H1 (cell line): Measurements from ENCODE around the gene ETV1. TPM values are rescaled to one million over a fixed set of nuclear protein-coding genes. Genes with fewer than 3 reads are reported as not detected.
A peak's percentile ranks its signal among the peaks of the same experiment; 100 is the strongest.

Source experiments
- CTCF ChIA-PET: fragments of 300-600 bp; sonication (Branson Sonifier 250); formaldehyde crosslinking; loops from one replicate; lab custom pipeline; 2021; ENCODE audit not compliant: partially characterized antibody; lab: Charles Lee
- POLR2A ChIA-PET: fragments of 300-600 bp; sonication (Branson Sonifier 250); formaldehyde crosslinking; loops from one replicate; lab custom pipeline; 2021; ENCODE audit warnings: inconsistent platforms; ENCODE audit not compliant: partially characterized antibody; lab: Charles Lee
- DNase-seq, 2 experiments: peaks; one replicate each; pipeline versions ENCODE4 v3.0.0 to v3.0.0-alpha.2; 2010 to 2022; ENCODE audit warnings: low spot score in 2 of 2, low read depth in 1 of 2, mixed read lengths in 1 of 2
- FAIRE-seq: peaks from 2 replicates; lab custom pipeline; 2011; peaks lifted over from hg19 to GRCh38; lab: Jason Lieb, UNC
- H2AFZ ChIP-seq: 2 replicates; pipeline ENCODE4 v1.8.1; 2012; ENCODE audit warnings: low read length, inconsistent platforms
- H2AK5ac ChIP-seq: 2 replicates; pipeline ENCODE4 v1.6.1; 2013; ENCODE audit warnings: low read depth, low read length
- H2BK120ac ChIP-seq: replicated peaks from 2 replicates; pipeline ENCODE3; 2013; ENCODE audit warnings: low read depth, low read length, inconsistent platforms
- H2BK12ac ChIP-seq: 2 replicates; pipeline ENCODE4 v1.6.1; 2013; ENCODE audit warnings: low read depth, low read length
- H2BK15ac ChIP-seq: 2 replicates; pipeline ENCODE4 v1.6.1; 2013; ENCODE audit warnings: low read length
- H2BK20ac ChIP-seq: 2 replicates; pipeline ENCODE4 v1.6.1; 2013; ENCODE audit warnings: low read length
- H2BK5ac ChIP-seq: 2 replicates; pipeline ENCODE4 v1.6.1; 2013; ENCODE audit warnings: low read depth, low read length
- H3K14ac ChIP-seq: 2 replicates; pipeline ENCODE4 v1.6.1; 2013; ENCODE audit warnings: inconsistent platforms; ENCODE audit not compliant: insufficient read length
- H3K18ac ChIP-seq: 2 replicates; pipeline ENCODE4 v1.6.1; 2013; ENCODE audit warnings: low read length; ENCODE audit errors: extremely low read depth
- H3K23ac ChIP-seq: 2 replicates; pipeline ENCODE4 v1.6.1; 2013; ENCODE audit warnings: inconsistent platforms; ENCODE audit not compliant: insufficient read length
- H3K23me2 ChIP-seq: 2 replicates; pipeline ENCODE4 v1.6.1; 2013; ENCODE audit warnings: low read depth, low read length
- H3K27ac ChIP-seq: 2 replicates; pipeline ENCODE4 v1.6.1; 2011; ENCODE audit warnings: low read depth, low read length, inconsistent platforms
- H3K27me3 ChIP-seq, 4 experiments: replicated peaks in 1 of 4; 1 replicate in 1 of 4; 2 replicates in 3 of 4; pipeline versions ENCODE4 v1.6.1 to v1.8.1; 2011 to 2013; ENCODE audit warnings: low read length in 3 of 4, mild to moderate bottlenecking in 3 of 4, inconsistent platforms in 2 of 4, mixed read lengths in 2 of 4, moderate library complexity in 1 of 4; ENCODE audit not compliant: control insufficient read depth in 3 of 4, insufficient read depth in 3 of 4; ENCODE audit errors: extremely low read depth in 1 of 4
- H3K36me3 ChIP-seq, 4 experiments: 2 replicates each; pipeline versions ENCODE4 v1.6.1 to v1.8.1; 2011 to 2013; ENCODE audit warnings: mild to moderate bottlenecking in 4 of 4, low read length in 3 of 4, moderate library complexity in 2 of 4, control low read depth in 1 of 4, inconsistent platforms in 1 of 4; ENCODE audit not compliant: insufficient read depth in 4 of 4, control insufficient read depth in 2 of 4
- H3K4ac ChIP-seq: replicated peaks from 2 replicates; pipeline ENCODE3; 2013; ENCODE audit warnings: low read length, low read depth, mixed read lengths, inconsistent platforms; ENCODE audit not compliant: insufficient read length
- H3K4me1 ChIP-seq, 4 experiments: replicated peaks in 1 of 4; 1 replicate in 1 of 4; 2 replicates in 3 of 4; pipeline versions ENCODE4 v1.6.1 to v1.8.1; 2011 to 2013; ENCODE audit warnings: low read length in 3 of 4, inconsistent platforms in 2 of 4, mixed read lengths in 1 of 4; ENCODE audit not compliant: insufficient read depth in 4 of 4, control insufficient read depth in 3 of 4
- H3K4me2 ChIP-seq, 2 experiments: 2 replicates each; pipeline versions ENCODE4 v1.6.1 to v1.8.1; 2011 to 2013; ENCODE audit warnings: low read depth in 2 of 2, low read length in 2 of 2, control low read depth in 1 of 2, inconsistent platforms in 1 of 2, mild to moderate bottlenecking in 1 of 2; ENCODE audit not compliant: insufficient read depth in 1 of 2
- H3K4me3 ChIP-seq, 4 experiments: fragments of 200-600, 300-600 bp in 1 of 4; sonication (generic), shearing (Covaris generic), sonication (Bioruptor Twin) in 1 of 4; 2 replicates each; pipeline versions ENCODE4 v1.5.1 to v1.8.1; 2011 to 2016; ENCODE audit warnings: low read length in 4 of 4, low read depth in 3 of 4, control low read depth in 2 of 4, inconsistent platforms in 2 of 4, mild to moderate bottlenecking in 2 of 4, mixed read lengths in 1 of 4, moderate library complexity in 1 of 4; ENCODE audit not compliant: insufficient read depth in 2 of 4; ENCODE audit errors: extremely low read depth in 1 of 4
- H3K56ac ChIP-seq: replicated peaks from 2 replicates; pipeline ENCODE3; 2013; ENCODE audit warnings: low read depth, mild to moderate bottlenecking, mixed read lengths, low read length, inconsistent platforms; ENCODE audit not compliant: insufficient read length
- H3K79me1 ChIP-seq: 2 replicates; pipeline ENCODE4 v1.6.1; 2013; ENCODE audit warnings: low read depth, low read length, control low read depth
- H3K79me2 ChIP-seq, 2 experiments: 2 replicates each; pipeline versions ENCODE4 v1.6.1 to v1.8.1; 2012 to 2013; ENCODE audit warnings: low read length in 2 of 2, mild to moderate bottlenecking in 2 of 2, inconsistent platforms in 1 of 2; ENCODE audit not compliant: insufficient read depth in 2 of 2, control insufficient read depth in 1 of 2
- H3K9ac ChIP-seq, 4 experiments: replicated peaks in 1 of 4; 1 replicate in 1 of 4; 2 replicates in 3 of 4; pipeline versions ENCODE4 v1.6.1 to v1.8.1; 2011 to 2013; ENCODE audit warnings: low read depth in 3 of 4, low read length in 3 of 4, control low read depth in 2 of 4, mild to moderate bottlenecking in 2 of 4, moderate library complexity in 2 of 4, inconsistent platforms in 1 of 4; ENCODE audit errors: extremely low read depth in 1 of 4
- H3K9me3 ChIP-seq, 2 experiments: 2 replicates each; pipeline versions ENCODE4 v1.6.1 to v1.8.1; 2012 to 2013; ENCODE audit warnings: mild to moderate bottlenecking in 2 of 2, moderate library complexity in 2 of 2, control low read depth in 1 of 2, inconsistent platforms in 1 of 2, low read depth in 1 of 2, low read length in 1 of 2, mixed read lengths in 1 of 2; ENCODE audit not compliant: insufficient read depth in 2 of 2
- H4K20me1 ChIP-seq, 2 experiments: replicated peaks in 1 of 2; 2 replicates each; pipeline versions ENCODE3 to v1.8.1; 2011 to 2013; ENCODE audit warnings: inconsistent platforms in 2 of 2, low read length in 2 of 2, mild to moderate bottlenecking in 1 of 2; ENCODE audit not compliant: insufficient read depth in 2 of 2, control insufficient read depth in 1 of 2
- H4K5ac ChIP-seq: 2 replicates; pipeline ENCODE4 v1.6.1; 2013; ENCODE audit warnings: low read length, low read depth, mixed read lengths, inconsistent platforms; ENCODE audit not compliant: insufficient read length
- H4K8ac ChIP-seq: 2 replicates; pipeline ENCODE4 v1.8.0; 2013; ENCODE audit warnings: mild to moderate bottlenecking, moderate library complexity, low read length, inconsistent platforms; ENCODE audit not compliant: insufficient read depth; ENCODE audit errors: extremely low read depth
- H4K91ac ChIP-seq: replicated peaks from 2 replicates; pipeline ENCODE3; 2013; ENCODE audit warnings: low read length, mixed read lengths, inconsistent platforms; ENCODE audit not compliant: insufficient read length
- CHD1 ChIP-seq: IDR thresholded peaks from 2 replicates; pipeline ENCODE4 v1.6.1; 2012; ENCODE audit warnings: low read depth, low read length, improper control_type of control experiment
- GTF2F1 ChIP-seq: IDR thresholded peaks from 2 replicates; pipeline ENCODE4 v1.6.1; 2012; ENCODE audit warnings: low read depth, low read length, improper control_type of control experiment, borderline replicate concordance
- KDM5A ChIP-seq: fragments of 200-600 bp; IDR thresholded peaks from 2 replicates; pipeline ENCODE4 v1.7.1; 2012; ENCODE audit warnings: mild to moderate bottlenecking, low read length, inconsistent platforms, mixed read lengths
- MAFK ChIP-seq: IDR thresholded peaks from 2 replicates; pipeline ENCODE4 v1.6.1; 2012; ENCODE audit warnings: low read depth, mild to moderate bottlenecking, improper control_type of control experiment, low read length
- POLR2A ChIP-seq, 2 experiments: IDR thresholded peaks; 1 replicate in 1 of 2; 2 replicates in 1 of 2; pipeline ENCODE4 v1.6.1; 2011; ENCODE audit warnings: low read depth in 2 of 2, low read length in 2 of 2, mild to moderate bottlenecking in 2 of 2; ENCODE audit errors: control extremely low read depth in 1 of 2
- RNF2 ChIP-seq: fragments of 200-900, 300-1000 bp; sonication (generic); IDR thresholded peaks from 2 replicates; pipeline ENCODE4 v1.7.1; 2016; ENCODE audit warnings: borderline replicate concordance, low read depth, mild to moderate bottlenecking, antibody characterized with exemption, low read length; ENCODE audit not compliant: poor library complexity, severe bottlenecking; ENCODE audit errors: missing control alignments
- SP1 ChIP-seq: IDR thresholded peaks from 2 replicates; pipeline ENCODE4 v1.6.1; 2011; ENCODE audit warnings: low read depth, low read length
- SUZ12 ChIP-seq: fragments of 200-600 bp; sonication (generic); IDR thresholded peaks from 2 replicates; pipeline ENCODE4 v1.6.1; 2012; ENCODE audit warnings: mild to moderate bottlenecking, inconsistent platforms, low read length, moderate library complexity, mixed read lengths
- WGBS, 2 experiments: shearing (Covaris generic) in 1 of 2; methylation state at CpG; one replicate each; pipeline versions ENCODE4 v1.1.6 to v1.1.7; 2013 to 2015; ENCODE audit warnings: low lambda C conversion rate in 2 of 2, mixed read lengths in 2 of 2, inconsistent platforms in 1 of 2, low coverage in 1 of 2, missing lambda C conversion rate in 1 of 2; ENCODE audit not compliant: insufficient replicate concordance in 2 of 2, insufficient coverage in 1 of 2, insufficient read length in 1 of 2; ENCODE audit errors: extremely low coverage in 1 of 2, missing lambda C conversion rate in 1 of 2; 5-methylcytosine and 5-hydroxymethylcytosine counted together
- polyA plus RNA-seq, 7 experiments: library from polyadenylated mRNA; depleted of rRNA in 3 of 7; stranded (reverse) in 5 of 7; unstranded in 2 of 7; fragments of >200 nt in 5 of 7; fragments of 200-250 nt in 2 of 7; gene quantifications; 1 replicate in 5 of 7; 2 replicates in 1 of 7; 4 replicates in 1 of 7; pipeline versions ENCODE4 v1.2.1 to v1.2.3, GENCODE V29; 2011 to 2013; ENCODE audit warnings: missing spikeins in 2 of 7, mixed read lengths in 2 of 7
- total RNA-seq: library from RNA; stranded (reverse); fragmentation: NEBNext Ultra II Directional; extraction: Animal tissue kit (Norgen Biotek cat#: 25700); gene quantifications from 2 replicates; pipeline ENCODE4 v1.2.1, GENCODE V29; 2021

ETV1 gene
- total and polyA plus RNA-seq, 2 of the 8 experiments (the other 6 are each of a cell fraction or from before 2014, with no cell fraction given) = 58.3 to 91.2 TPM

GRCh38 chr7:13963925-13964324 is 25.5 kb downstream of the ETV1 start:
- Histone ChIP-seq H2BK12ac (no peak overlapping the region), H4K8ac (no peak overlapping the region), H2BK120ac (no peak overlapping the region), H2AFZ (no peak overlapping the region), H3K4me3 (no peak overlapping the region), H4K91ac (no peak overlapping the region), H2BK15ac (no peak overlapping the region), H3K23ac (no peak overlapping the region), H2AK5ac (no peak overlapping the region), H3K9ac (no peak overlapping the region), H3K18ac (no peak overlapping the region), H2BK5ac (no peak overlapping the region), H3K4me1 (peaks cover 0 to 8% (median 2%) of the 10 kb centered on the region in 4 experiments; a peak in 3 of 7 replicates), H3K23me2 (no peaks in the 10 kb centered on the region), H3K79me2 (peaks cover 0 to 63% of the 10 kb centered on the region in 2 experiments; a peak in 2 of 4 replicates), H3K4me2 (peak overlapping the region in 1 of 2 experiments; percentile 10; a peak in 1 of 4 replicates), H4K20me1 (peaks cover 2 to 3% of the 10 kb centered on the region in 2 experiments), H3K4ac (no peak overlapping the region), H3K14ac (no peak overlapping the region), H3K27me3 (no peaks in the 10 kb centered on the region), H2BK20ac (no peak overlapping the region), H4K5ac (no peak overlapping the region), H3K27ac (0 out of 2 replicates have a peak overlapping the region, but pooled peaks have one; percentile 36), H3K9me3 (no peaks in the 10 kb centered on the region), H3K79me1 (no peaks in the 10 kb centered on the region; the same call in 1 of the 2 replicates), H3K56ac (no peak overlapping the region), H3K36me3 (no peaks in the 10 kb centered on the region; a peak in 1 of 8 replicates)
- TF ChIP-seq GTF2F1 = no peak
- TF ChIP-seq MAFK = no peak
- no peak for TF ChIP-seq CHD1
- TF ChIP-seq SUZ12 = no peak
- no peak for TF ChIP-seq POLR2A (IDR thresholded peaks at IDR 0.05; ENCODE audit: control extremely low read depth in 1 of 2, low read depth in 2 of 2, low read length in 2 of 2)
- TF ChIP-seq KDM5A = no peak
- no peak for TF ChIP-seq RNF2
- TF ChIP-seq SP1 = no peak
- FAIRE-seq (peak; percentile 57), DNase-seq (no peak)
- ChIA-PET CTCF (interaction anchor here (0.6 to 1.2 kb wide), 3 partner anchors 26 to 334 kb away, joined by 3 to 6 read pairs (median 3); partner anchors contain the start of gene ETV1), POLR2A (interaction anchor here (2.7 kb wide), 1 partner anchor 26 kb away, joined by 12 read pairs; the partner anchor contains the start of gene ETV1)
- WGBS, 2 experiments = 83% methylated on average over 2 of the region's 2 CpGs; no CpG with 5 or more reads in 1 of the 2 experiments
